ENCODE measurements around the gene GPC5. TPM values are rescaled to one million over a fixed set of nuclear protein-coding genes. Genes with fewer than 3 reads are reported as not detected.
A peak's percentile ranks its signal among the peaks of the same experiment; 100 is the strongest.

The GPC5 gene
- total and polyA plus RNA-seq, 9 of the 15 experiments (the other 6 are each of a cell fraction or from before 2014, with no cell fraction given) = 0.18 to 0.27 TPM; not detected in 7

DNA sequence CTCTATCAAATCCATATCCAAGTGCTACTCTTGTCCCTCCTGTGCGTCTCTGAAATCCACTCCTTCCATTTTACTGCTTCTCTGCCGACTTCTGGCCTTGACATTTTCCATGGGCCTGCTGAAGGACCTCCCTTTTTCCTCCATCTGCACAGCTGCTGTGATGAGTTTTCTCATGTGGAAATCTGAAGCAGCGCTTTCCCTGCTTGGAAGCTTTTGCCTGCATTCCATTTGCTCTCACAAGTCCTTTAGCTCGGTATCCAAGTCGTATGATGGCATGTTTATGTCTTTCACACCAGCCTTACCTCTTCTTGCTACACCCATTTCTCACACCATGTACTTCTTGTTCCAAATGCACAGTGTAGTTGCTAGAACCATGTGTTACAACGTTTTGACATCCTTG, 328.2 kb downstream of the GPC5 start:
- no peak overlapping the region for H3K4me3 ChIP-seq
- ATAC-seq = no peak
- intact Hi-C loops (cut with micrococcal nuclease) = no loop called here
- no peak for FAIRE-seq
- H3K4me2 ChIP-seq (ENCODE audit: insufficient read depth, low read length) = no peak overlapping the region
- H2AFZ ChIP-seq (ENCODE audit: low read depth, low read length) = no peak overlapping the region
- ChIA-PET CTCF (ENCODE audit: low intra/inter-chr PET ratio) (no interaction called here), POLR2A (interaction anchor here (0.9 kb wide), 1 partner anchor 14 kb away, joined by 3 read pairs; no protein-coding TSS in a partner anchor)
- no peaks in the 10 kb centered on the region for H3K79me2 ChIP-seq (ENCODE audit: control insufficient read depth, insufficient read depth, low read length)
- no peak overlapping the region for H3K9ac ChIP-seq (ENCODE audit: insufficient read depth in 1 of 2, low read depth in 2 of 2, low read length in 2 of 2)
- peaks cover 2% of the 10 kb centered on the region; the same call in 1 of the 2 replicates for H3K9me3 ChIP-seq (replicated peaks; ENCODE audit: control insufficient read depth, insufficient read depth, low read depth, low read length)
- H3K36me3 ChIP-seq (ENCODE audit: control insufficient read depth, insufficient read depth, low read length) = no peaks in the 10 kb centered on the region
- in situ Hi-C loops (cut with MboI) = no loop called here
- H3K9me1 ChIP-seq (ENCODE audit: control insufficient read depth, insufficient read depth, low read length) = no peaks in the 10 kb centered on the region
- H3K27me3 ChIP-seq (ENCODE audit: control insufficient read depth in 2 of 2, insufficient read depth in 2 of 2, low read length in 2 of 2) = no peaks in the 10 kb centered on the region
- WGBS (ENCODE audit: insufficient coverage, low coverage, missing lambda C conversion rate) = under 1% methylated on average over 6 of the region's 6 CpGs
- no peaks in the 10 kb centered on the region for H4K20me1 ChIP-seq (replicated peaks; ENCODE audit: control insufficient read depth, insufficient read depth, low read length)
- no TSS peak for BruUV-seq (replicated peaks)
- no peak for DNase-seq (ENCODE audit: extremely low read depth in 1 of 4, low spot score in 3 of 4)
- no peaks in the 10 kb centered on the region for H3K4me1 ChIP-seq (replicated peaks in 1 of 2; ENCODE audit: control insufficient read depth in 2 of 2, insufficient read depth in 2 of 2, low read length in 2 of 2)
- H3K27ac ChIP-seq (ENCODE audit: extremely low read depth, low read depth, low read length) = no peak overlapping the region
- TF ChIP-seq POLR3G (IDR thresholded peaks at IDR 0.05; ENCODE audit: extremely low read depth, insufficient read length, insufficient replicate concordance) (no peak), DDX20 (tag; IDR thresholded peaks at IDR 0.05; ENCODE audit: low read depth) (no peak), PTTG1 (tag; IDR thresholded peaks at IDR 0.05; ENCODE audit: low read depth) (no peak), PHF8 (IDR thresholded peaks at IDR 0.05; ENCODE audit: borderline replicate concordance, low read length) (peak; percentile 24; the same call in 1 of the 2 replicates), ZBTB1 (CRISPR knock-in tag; IDR thresholded peaks at IDR 0.05; ENCODE audit: borderline replicate concordance, low read depth) (no peak), ZNF785 (CRISPR knock-in tag; IDR thresholded peaks at IDR 0.05) (no peak), PRMT5 (CRISPR knock-in tag; IDR thresholded peaks at IDR 0.05) (no peak), ZNF41 (CRISPR knock-in tag; conservative IDR thresholded peaks at IDR 0.05) (no peak), ZNF175 (CRISPR knock-in tag; IDR thresholded peaks at IDR 0.05; ENCODE audit: low read depth) (no peak), FOXP1 (CRISPR knock-in tag; IDR thresholded peaks at IDR 0.05) (no peak), ELF4 (CRISPR knock-in tag; IDR thresholded peaks at IDR 0.05) (no peak), HDAC6 (IDR thresholded peaks at IDR 0.05; ENCODE audit: low read depth, low read length) (0 out of 2 replicates have a peak, but pooled peaks have one; percentile 72)
- TF ChIP-seq, protein P1, sequence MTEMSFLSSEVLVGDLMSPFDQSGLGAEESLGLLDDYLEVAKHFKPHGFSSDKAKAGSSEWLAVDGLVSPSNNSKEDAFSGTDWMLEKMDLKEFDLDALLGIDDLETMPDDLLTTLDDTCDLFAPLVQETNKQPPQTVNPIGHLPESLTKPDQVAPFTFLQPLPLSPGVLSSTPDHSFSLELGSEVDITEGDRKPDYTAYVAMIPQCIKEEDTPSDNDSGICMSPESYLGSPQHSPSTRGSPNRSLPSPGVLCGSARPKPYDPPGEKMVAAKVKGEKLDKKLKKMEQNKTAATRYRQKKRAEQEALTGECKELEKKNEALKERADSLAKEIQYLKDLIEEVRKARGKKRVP (CRISPR knock-in tag; IDR thresholded peaks at IDR 0.05) = no peak
- TF ChIP-seq, protein P2, sequence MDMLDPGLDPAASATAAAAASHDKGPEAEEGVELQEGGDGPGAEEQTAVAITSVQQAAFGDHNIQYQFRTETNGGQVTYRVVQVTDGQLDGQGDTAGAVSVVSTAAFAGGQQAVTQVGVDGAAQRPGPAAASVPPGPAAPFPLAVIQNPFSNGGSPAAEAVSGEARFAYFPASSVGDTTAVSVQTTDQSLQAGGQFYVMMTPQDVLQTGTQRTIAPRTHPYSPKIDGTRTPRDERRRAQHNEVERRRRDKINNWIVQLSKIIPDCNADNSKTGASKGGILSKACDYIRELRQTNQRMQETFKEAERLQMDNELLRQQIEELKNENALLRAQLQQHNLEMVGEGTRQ (CRISPR knock-in tag; IDR thresholded peaks at IDR 0.05) = no peak
- TF ChIP-seq, protein P3, sequence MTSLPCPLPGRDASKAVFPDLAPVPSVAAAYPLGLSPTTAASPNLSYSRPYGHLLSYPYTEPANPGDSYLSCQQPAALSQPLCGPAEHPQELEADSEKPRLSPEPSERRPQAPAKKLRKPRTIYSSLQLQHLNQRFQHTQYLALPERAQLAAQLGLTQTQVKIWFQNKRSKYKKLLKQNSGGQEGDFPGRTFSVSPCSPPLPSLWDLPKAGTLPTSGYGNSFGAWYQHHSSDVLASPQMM (CRISPR knock-in tag; IDR thresholded peaks at IDR 0.05) = no peak
- TF ChIP-seq, protein P4, sequence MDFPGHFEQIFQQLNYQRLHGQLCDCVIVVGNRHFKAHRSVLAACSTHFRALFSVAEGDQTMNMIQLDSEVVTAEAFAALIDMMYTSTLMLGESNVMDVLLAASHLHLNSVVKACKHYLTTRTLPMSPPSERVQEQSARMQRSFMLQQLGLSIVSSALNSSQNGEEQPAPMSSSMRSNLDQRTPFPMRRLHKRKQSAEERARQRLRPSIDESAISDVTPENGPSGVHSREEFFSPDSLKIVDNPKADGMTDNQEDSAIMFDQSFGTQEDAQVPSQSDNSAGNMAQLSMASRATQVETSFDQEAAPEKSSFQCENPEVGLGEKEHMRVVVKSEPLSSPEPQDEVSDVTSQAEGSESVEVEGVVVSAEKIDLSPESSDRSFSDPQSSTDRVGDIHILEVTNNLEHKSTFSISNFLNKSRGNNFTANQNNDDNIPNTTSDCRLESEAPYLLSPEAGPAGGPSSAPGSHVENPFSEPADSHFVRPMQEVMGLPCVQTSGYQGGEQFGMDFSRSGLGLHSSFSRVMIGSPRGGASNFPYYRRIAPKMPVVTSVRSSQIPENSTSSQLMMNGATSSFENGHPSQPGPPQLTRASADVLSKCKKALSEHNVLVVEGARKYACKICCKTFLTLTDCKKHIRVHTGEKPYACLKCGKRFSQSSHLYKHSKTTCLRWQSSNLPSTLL (IDR thresholded peaks at IDR 0.05) = no peak
- TF ChIP-seq, protein P5, sequence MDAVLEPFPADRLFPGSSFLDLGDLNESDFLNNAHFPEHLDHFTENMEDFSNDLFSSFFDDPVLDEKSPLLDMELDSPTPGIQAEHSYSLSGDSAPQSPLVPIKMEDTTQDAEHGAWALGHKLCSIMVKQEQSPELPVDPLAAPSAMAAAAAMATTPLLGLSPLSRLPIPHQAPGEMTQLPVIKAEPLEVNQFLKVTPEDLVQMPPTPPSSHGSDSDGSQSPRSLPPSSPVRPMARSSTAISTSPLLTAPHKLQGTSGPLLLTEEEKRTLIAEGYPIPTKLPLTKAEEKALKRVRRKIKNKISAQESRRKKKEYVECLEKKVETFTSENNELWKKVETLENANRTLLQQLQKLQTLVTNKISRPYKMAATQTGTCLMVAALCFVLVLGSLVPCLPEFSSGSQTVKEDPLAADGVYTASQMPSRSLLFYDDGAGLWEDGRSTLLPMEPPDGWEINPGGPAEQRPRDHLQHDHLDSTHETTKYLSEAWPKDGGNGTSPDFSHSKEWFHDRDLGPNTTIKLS (IDR thresholded peaks at IDR 0.05; ENCODE audit: borderline replicate concordance, low read depth) = no peak
